Neural progenitor cell (in vitro differentiated cells): ENCODE results near the gene MICU2. TPM values are rescaled to one million over a fixed set of nuclear protein-coding genes. Genes with fewer than 3 reads are reported as not detected.

Experiments used
- DNase-seq: peaks from one replicate; pipeline ENCODE4 v3.0.0-alpha.2; 2016; ENCODE audit warnings: low spot score
- H2AFZ ChIP-seq: fragments of 200-600 bp; sonication (generic); replicated peaks from 2 replicates; pipeline ENCODE4 v1.6.1; 2016; ENCODE audit warnings: antibody characterized with exemption
- H3F3A ChIP-seq: fragments of 200-600 bp; sonication (generic); 2 replicates; pipeline ENCODE4 v1.6.1; 2016; ENCODE audit warnings: antibody characterized with exemption, low read depth
- H3K27ac ChIP-seq: fragments of 200-600 bp; sonication (generic); 2 replicates; pipeline ENCODE4 v1.5.1; 2016; ENCODE audit warnings: mild to moderate bottlenecking
- H3K27me3 ChIP-seq: fragments of 200-600 bp; sonication (generic); 2 replicates; pipeline ENCODE4 v1.6.1; 2016; ENCODE audit warnings: mild to moderate bottlenecking, moderate library complexity
- H3K36me3 ChIP-seq: fragments of 200-600 bp; sonication (generic); 2 replicates; pipeline ENCODE4 v1.5.1; 2016
- H3K4me1 ChIP-seq: fragments of 200-600 bp; sonication (generic); 2 replicates; pipeline ENCODE4 v1.6.1; 2016; ENCODE audit warnings: mixed run types
- H3K4me2 ChIP-seq: fragments of 200-600 bp; sonication (generic); 2 replicates; pipeline ENCODE4 v1.6.1; 2016
- H3K4me3 ChIP-seq: fragments of 200-600 bp; sonication (generic); 2 replicates; pipeline ENCODE4 v1.5.1; 2016
- H3K79me2 ChIP-seq: fragments of 200-600 bp; sonication (generic); 2 replicates; pipeline ENCODE4 v1.6.1; 2016; ENCODE audit warnings: low read depth
- H3K9ac ChIP-seq: fragments of 200-600 bp; sonication (generic); 2 replicates; pipeline ENCODE4 v1.6.1; 2016
- H3K9me3 ChIP-seq: fragments of 200-600 bp; sonication (generic); 2 replicates; pipeline ENCODE4 v1.5.1; 2016; ENCODE audit warnings: low read depth
- H4K20me1 ChIP-seq: fragments of 200-600 bp; sonication (generic); 2 replicates; pipeline ENCODE4 v1.6.1; 2016; ENCODE audit warnings: low read depth
- H3K27ac Mint-ChIP-seq: 3 replicates; pipeline ENCODE4 v1.8.0; 2021; ENCODE audit warnings: mixed read lengths
- H3K27me3 Mint-ChIP-seq: 2 replicates; pipeline ENCODE4 v1.8.0; 2022; ENCODE audit warnings: low read depth, mild to moderate bottlenecking, inconsistent platforms, moderate library complexity, mixed read lengths; ENCODE audit not compliant: insufficient read depth
- H3K36me3 Mint-ChIP-seq: 3 replicates; pipeline ENCODE4 v1.8.0; 2021; ENCODE audit warnings: mixed read lengths
- H3K4me1 Mint-ChIP-seq: 3 replicates; pipeline ENCODE4 v1.8.0; 2021; ENCODE audit warnings: mixed read lengths
- H3K4me3 Mint-ChIP-seq: 3 replicates; pipeline ENCODE4 v1.8.0; 2021; ENCODE audit warnings: mild to moderate bottlenecking, moderate library complexity, mixed read lengths
- H3K9me3 Mint-ChIP-seq: 3 replicates; pipeline ENCODE4 v1.8.0; 2020; ENCODE audit warnings: mixed read lengths
- EZH2 ChIP-seq: fragments of 200-600 bp; sonication (generic); IDR thresholded peaks from 2 replicates; pipeline ENCODE4 v1.6.1; 2017; ENCODE audit warnings: antibody characterized with exemption, mild to moderate bottlenecking, moderate library complexity
- EZH2phosphoT487 ChIP-seq: fragments of 200-600 bp; sonication (generic); IDR thresholded peaks from 2 replicates; pipeline ENCODE4 v1.6.1; 2017; ENCODE audit warnings: antibody characterized with exemption
- total RNA-seq: library from RNA; depleted of rRNA; stranded (reverse); fragments of >200 nt; gene quantifications from 2 replicates; pipeline ENCODE4 v1.2.3, GENCODE V29; 2015; ENCODE audit warnings: low replicate concordance
- TF ChIP-seq, protein P1 (sequence below): fragments of 200-600 bp; sonication (generic); IDR thresholded peaks from 2 replicates; pipeline ENCODE4 v1.5.1; 2017; ENCODE audit warnings: antibody characterized with exemption, mild to moderate bottlenecking

The MICU2 gene
- total RNA-seq, 1 donor from 2014 or later = 112 TPM

DNA sequence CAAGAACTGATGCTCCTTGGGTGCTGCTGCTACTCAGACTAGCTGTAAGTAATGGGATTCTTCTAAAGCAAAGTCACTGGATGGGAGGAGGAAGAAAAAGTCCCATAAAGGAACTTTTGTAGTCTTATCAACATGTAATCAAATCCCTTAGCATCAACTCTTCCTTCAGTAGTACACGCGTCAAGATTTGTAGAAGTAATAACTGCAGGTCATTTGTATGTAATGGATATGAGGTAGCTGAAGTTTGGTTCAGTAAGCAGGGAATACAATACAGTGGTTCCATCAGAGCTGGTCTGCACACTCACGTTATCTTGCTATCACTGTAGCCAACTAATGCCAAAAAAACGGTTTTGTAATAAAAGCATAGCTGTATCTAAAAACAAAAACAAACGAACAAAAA lies 72.5 kb downstream of the MICU2 start:
- Mint-ChIP-seq H3K27ac (no peak overlapping the region), H3K27me3 (no peaks in the 10 kb centered on the region), H3K36me3 (no peaks in the 10 kb centered on the region), H3K4me1 (no peaks in the 10 kb centered on the region), H3K9me3 (no peaks in the 10 kb centered on the region), H3K4me3 (no peak overlapping the region)
- DNase-seq = no peak
- no peaks in the 10 kb centered on the region for H3K9me3 ChIP-seq
- H3K4me3 ChIP-seq = no peak overlapping the region
- H3K36me3 ChIP-seq = no peaks in the 10 kb centered on the region
- H3F3A ChIP-seq = no peaks in the 10 kb centered on the region
- H3K9ac ChIP-seq = no peak overlapping the region
- no peaks in the 10 kb centered on the region for H3K27me3 ChIP-seq
- no peak overlapping the region for H3K4me2 ChIP-seq
- H3K27ac ChIP-seq = no peak overlapping the region
- H4K20me1 ChIP-seq = no peaks in the 10 kb centered on the region
- H3K4me1 ChIP-seq = no peaks in the 10 kb centered on the region
- H3K79me2 ChIP-seq = no peaks in the 10 kb centered on the region
- TF ChIP-seq EZH2phosphoT487 (no peak), EZH2 (no peak)
- TF ChIP-seq, protein P1, sequence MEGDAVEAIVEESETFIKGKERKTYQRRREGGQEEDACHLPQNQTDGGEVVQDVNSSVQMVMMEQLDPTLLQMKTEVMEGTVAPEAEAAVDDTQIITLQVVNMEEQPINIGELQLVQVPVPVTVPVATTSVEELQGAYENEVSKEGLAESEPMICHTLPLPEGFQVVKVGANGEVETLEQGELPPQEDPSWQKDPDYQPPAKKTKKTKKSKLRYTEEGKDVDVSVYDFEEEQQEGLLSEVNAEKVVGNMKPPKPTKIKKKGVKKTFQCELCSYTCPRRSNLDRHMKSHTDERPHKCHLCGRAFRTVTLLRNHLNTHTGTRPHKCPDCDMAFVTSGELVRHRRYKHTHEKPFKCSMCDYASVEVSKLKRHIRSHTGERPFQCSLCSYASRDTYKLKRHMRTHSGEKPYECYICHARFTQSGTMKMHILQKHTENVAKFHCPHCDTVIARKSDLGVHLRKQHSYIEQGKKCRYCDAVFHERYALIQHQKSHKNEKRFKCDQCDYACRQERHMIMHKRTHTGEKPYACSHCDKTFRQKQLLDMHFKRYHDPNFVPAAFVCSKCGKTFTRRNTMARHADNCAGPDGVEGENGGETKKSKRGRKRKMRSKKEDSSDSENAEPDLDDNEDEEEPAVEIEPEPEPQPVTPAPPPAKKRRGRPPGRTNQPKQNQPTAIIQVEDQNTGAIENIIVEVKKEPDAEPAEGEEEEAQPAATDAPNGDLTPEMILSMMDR = no peak
- no peak overlapping the region for H2AFZ ChIP-seq

DNA sequence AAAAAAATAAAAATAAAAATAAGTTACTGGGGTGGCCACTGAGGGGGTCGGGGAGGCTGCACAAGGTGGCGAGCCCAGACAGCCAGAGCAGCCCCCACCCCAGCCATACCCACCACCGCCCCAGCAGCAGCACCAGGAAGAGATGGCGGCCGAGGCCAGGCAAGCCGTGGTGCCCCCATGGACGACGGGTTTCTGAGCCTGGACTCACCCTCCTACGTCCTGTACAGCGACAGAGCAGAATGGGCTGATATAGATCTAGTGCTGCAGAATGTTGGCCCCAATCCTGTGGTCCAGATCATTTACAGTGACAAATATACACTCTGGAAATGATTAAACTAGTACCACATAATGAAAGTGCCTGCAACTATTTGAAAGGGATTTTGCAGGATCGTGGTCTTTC lies 73.3 kb downstream of the MICU2 start:
- no peak overlapping the region for H3K4me3 Mint-ChIP-seq
- H3K9ac ChIP-seq = no peak overlapping the region
- H3K4me2 ChIP-seq = no peak overlapping the region
- DNase-seq = no peak
- H3F3A ChIP-seq = no peaks in the 10 kb centered on the region
- H3K36me3 Mint-ChIP-seq = no peaks in the 10 kb centered on the region
- no peaks in the 10 kb centered on the region for H3K4me1 Mint-ChIP-seq
- H3K79me2 ChIP-seq = no peaks in the 10 kb centered on the region
- H3K9me3 Mint-ChIP-seq = no peaks in the 10 kb centered on the region
- H3K27me3 Mint-ChIP-seq = no peaks in the 10 kb centered on the region
- H3K9me3 ChIP-seq = no peaks in the 10 kb centered on the region
- no peak for TF ChIP-seq EZH2phosphoT487
- H3K4me1 ChIP-seq = no peaks in the 10 kb centered on the region
- H3K27me3 ChIP-seq = no peaks in the 10 kb centered on the region
- H3K4me3 ChIP-seq = no peak overlapping the region
- H3K36me3 ChIP-seq = no peaks in the 10 kb centered on the region
- no peak overlapping the region for H3K27ac ChIP-seq
- no peak overlapping the region for H2AFZ ChIP-seq
- no peak overlapping the region for H3K27ac Mint-ChIP-seq
- H4K20me1 ChIP-seq = no peaks in the 10 kb centered on the region

DNA sequence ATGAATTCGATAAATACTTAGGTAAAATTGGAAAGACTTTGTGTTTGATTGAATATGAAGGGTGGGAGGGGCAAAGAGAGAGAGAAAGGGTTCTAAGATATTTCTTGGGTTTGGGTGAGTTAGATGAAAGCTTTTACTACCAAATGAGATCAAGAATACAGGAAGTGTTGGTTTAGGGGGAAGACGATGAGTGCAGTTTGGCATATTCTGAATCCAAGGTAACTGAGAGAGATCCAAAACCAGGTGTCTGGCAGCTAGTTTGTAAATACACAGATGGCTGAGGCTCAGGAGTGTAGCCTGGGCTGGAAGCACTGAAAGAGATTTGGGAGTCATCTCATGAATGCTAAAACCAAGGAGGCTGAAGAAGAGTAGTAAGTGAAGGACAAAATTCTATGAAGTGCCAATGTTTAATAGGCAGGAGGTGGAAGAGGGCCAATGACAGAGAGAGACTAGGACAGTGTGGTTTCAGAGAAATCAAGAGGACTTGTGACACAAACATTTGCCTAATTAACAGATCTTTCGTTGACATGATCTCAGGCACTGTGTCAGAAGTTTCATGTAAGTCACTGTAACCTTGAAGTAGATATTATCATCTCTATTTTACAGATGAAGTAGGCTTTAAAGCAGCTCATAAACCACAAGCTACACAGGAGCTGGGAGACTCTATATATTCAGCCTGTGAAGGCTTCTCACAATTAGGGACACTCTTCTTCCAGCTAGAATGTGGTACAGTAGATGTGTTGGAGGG lies 74.7 kb downstream of the MICU2 start:
- no peaks in the 10 kb centered on the region for H3K27me3 ChIP-seq
- no peaks in the 10 kb centered on the region for H3K4me1 ChIP-seq
- H3K9me3 ChIP-seq = no peaks in the 10 kb centered on the region
- H3K27ac ChIP-seq = no peak overlapping the region
- H3K4me2 ChIP-seq = no peak overlapping the region
- no peak overlapping the region for H2AFZ ChIP-seq
- no peaks in the 10 kb centered on the region for H3K36me3 ChIP-seq
- H3K79me2 ChIP-seq = no peaks in the 10 kb centered on the region
- no peak for TF ChIP-seq EZH2
- TF ChIP-seq, protein P1 = no peak
- no peak for TF ChIP-seq EZH2phosphoT487
- H3F3A ChIP-seq = no peaks in the 10 kb centered on the region
- H3K9ac ChIP-seq = no peak overlapping the region
- peaks cover 2% of the 10 kb centered on the region for H3K36me3 Mint-ChIP-seq
- H3K27me3 Mint-ChIP-seq = no peaks in the 10 kb centered on the region
- DNase-seq = no peak
- H3K27ac Mint-ChIP-seq = no peak overlapping the region
- H3K4me3 Mint-ChIP-seq = no peak overlapping the region
- no peaks in the 10 kb centered on the region for H3K4me1 Mint-ChIP-seq
- H4K20me1 ChIP-seq = no peaks in the 10 kb centered on the region
- H3K9me3 Mint-ChIP-seq = no peaks in the 10 kb centered on the region
- no peak overlapping the region for H3K4me3 ChIP-seq

DNA sequence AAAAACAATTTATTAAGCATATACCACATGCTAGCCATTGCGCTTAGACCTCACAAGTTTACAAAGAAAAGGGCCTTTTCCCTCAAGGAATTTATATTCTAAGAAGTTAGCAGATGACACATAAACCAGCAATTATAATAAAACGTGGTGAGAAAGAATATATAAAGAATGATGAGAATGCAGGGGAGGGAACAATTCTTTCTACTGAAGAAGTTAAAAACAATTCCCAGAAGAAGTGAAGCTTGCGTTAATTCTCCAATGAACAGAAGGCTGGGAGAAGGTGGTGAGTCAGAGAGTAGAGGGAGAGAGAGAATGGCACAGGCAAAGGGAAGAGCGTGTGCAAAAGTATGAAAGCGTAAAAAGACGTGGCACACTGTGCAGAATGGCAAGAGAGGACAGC lies 75.4 kb downstream of the MICU2 start:
- Histone ChIP-seq H2AFZ (no peak overlapping the region), H3K4me3 (no peak overlapping the region), H3K4me2 (no peak overlapping the region), H3K27ac (no peak overlapping the region), H3K9ac (no peak overlapping the region), H3K36me3 (no peaks in the 10 kb centered on the region), H3K4me1 (no peaks in the 10 kb centered on the region), H3F3A (no peaks in the 10 kb centered on the region), H3K9me3 (no peaks in the 10 kb centered on the region), H3K79me2 (no peaks in the 10 kb centered on the region), H3K27me3 (no peaks in the 10 kb centered on the region), H4K20me1 (no peaks in the 10 kb centered on the region)
- DNase-seq = no peak
- Mint-ChIP-seq H3K4me1 (no peaks in the 10 kb centered on the region), H3K9me3 (no peaks in the 10 kb centered on the region), H3K27me3 (no peaks in the 10 kb centered on the region), H3K4me3 (no peak overlapping the region), H3K36me3 (peaks cover 2% of the 10 kb centered on the region), H3K27ac (no peak overlapping the region)
- TF ChIP-seq EZH2 (no peak), EZH2phosphoT487 (no peak)
- TF ChIP-seq, protein P1 = no peak
